Naive thymus-derived CD4-positive, alpha-beta T cell (primary cell): Measurements from ENCODE around the gene BABAM1. TPM values are rescaled to one million over a fixed set of nuclear protein-coding genes. Genes with fewer than 3 reads are reported as not detected.

Source experiments
- ATAC-seq: fragments of 150-1000 bp; cut with Tn5 transposase; 2 replicates; pipeline ENCODE4 v1.10.0; 2021; ENCODE audit warnings: mild to moderate bottlenecking, moderate library complexity
- CTCF ChIA-PET: fragments of 350-600 bp; sonication (Branson Sonifier 250); formaldehyde crosslinking; loops from one replicate; lab custom pipeline; 2021; ENCODE audit warnings: antibody characterized with exemption; lab: Charles Lee
- POLR2A ChIA-PET: fragments of 350-600 bp; sonication (Branson Sonifier 250); formaldehyde crosslinking; loops from one replicate; lab custom pipeline; 2021; ENCODE audit warnings: antibody characterized with exemption, inconsistent platforms; lab: Charles Lee
- DNase-seq, 9 donors: peaks; one replicate each; pipeline versions ENCODE4 v3.0.0 to v3.0.0-alpha.2; 2020 to 2022; ENCODE audit warnings: mixed read lengths in 1 of 9
- H3K27ac ChIP-seq: one replicate; pipeline ENCODE4 v1.7.0; 2013; ENCODE audit warnings: mild to moderate bottlenecking, low read depth, low read length, moderate library complexity
- H3K27me3 ChIP-seq, 2 donors: one replicate each; pipeline ENCODE4 v1.7.0; 2013; ENCODE audit warnings: low read length in 2 of 2, mild to moderate bottlenecking in 2 of 2, moderate library complexity in 2 of 2; ENCODE audit not compliant: control insufficient read depth in 2 of 2, insufficient read depth in 2 of 2
- H3K36me3 ChIP-seq, 3 experiments: 1 replicate in 2 of 3; 2 replicates in 1 of 3; pipeline ENCODE4 v1.7.0; 2013; ENCODE audit warnings: low read length in 3 of 3, mild to moderate bottlenecking in 3 of 3, moderate library complexity in 1 of 3; ENCODE audit not compliant: insufficient read depth in 3 of 3, control insufficient read depth in 2 of 3
- H3K4me1 ChIP-seq, 2 donors: one replicate each; pipeline ENCODE4 v1.7.0; 2013; ENCODE audit warnings: low read length in 2 of 2, mild to moderate bottlenecking in 2 of 2, moderate library complexity in 1 of 2; ENCODE audit not compliant: control insufficient read depth in 2 of 2, insufficient read depth in 2 of 2
- H3K4me3 ChIP-seq: 2 replicates; pipeline ENCODE4 v1.7.0; 2013; ENCODE audit warnings: mild to moderate bottlenecking, low read length
- H3K9me3 ChIP-seq, 3 experiments: 1 replicate in 2 of 3; 2 replicates in 1 of 3; pipeline ENCODE4 v1.7.0; 2013; ENCODE audit warnings: low read length in 3 of 3; ENCODE audit not compliant: control insufficient read depth in 2 of 3
- H3K27ac Mint-ChIP-seq, 9 donors: one replicate each; pipeline ENCODE4 v1.8.0; 2020 to 2022; ENCODE audit warnings: mixed read lengths in 9 of 9, mild to moderate bottlenecking in 8 of 9, moderate library complexity in 5 of 9, inconsistent platforms in 2 of 9
- H3K27me3 Mint-ChIP-seq, 5 donors: one replicate each; pipeline ENCODE4 v1.8.0; 2021 to 2022; ENCODE audit warnings: mixed read lengths in 5 of 5, mild to moderate bottlenecking in 1 of 5
- H3K36me3 Mint-ChIP-seq, 5 donors: one replicate each; pipeline ENCODE4 v1.8.0; 2020 to 2022; ENCODE audit warnings: mixed read lengths in 5 of 5, mild to moderate bottlenecking in 3 of 5, inconsistent platforms in 1 of 5
- H3K4me1 Mint-ChIP-seq, 7 donors: one replicate each; pipeline ENCODE4 v1.8.0; 2020 to 2022; ENCODE audit warnings: mixed read lengths in 7 of 7, mild to moderate bottlenecking in 3 of 7, inconsistent platforms in 1 of 7
- H3K4me3 Mint-ChIP-seq, 10 donors: one replicate each; pipeline ENCODE4 v1.8.0; 2020 to 2022; ENCODE audit warnings: mild to moderate bottlenecking in 10 of 10, mixed read lengths in 10 of 10, moderate library complexity in 6 of 10, inconsistent platforms in 2 of 10
- H3K9me3 Mint-ChIP-seq, 11 donors: one replicate each; pipeline ENCODE4 v1.8.0; 2020 to 2022; ENCODE audit warnings: mixed read lengths in 11 of 11, mild to moderate bottlenecking in 4 of 11, inconsistent platforms in 1 of 11, moderate library complexity in 1 of 11
- intact Hi-C, 2 donors: fragments of 100-400 bp; cut with micrococcal nuclease; formaldehyde crosslinking; loops; one replicate each; pipeline ENCODE4 v1.15.1; 2023
- polyA plus RNA-seq, 2 donors: library from polyadenylated mRNA; unstranded; fragments of 300-500 nt; fragmentation: Illumina TruSeq; gene quantifications; one replicate each; pipeline ENCODE4 v1.2.3, GENCODE V29; 2021
- total RNA-seq, 6 experiments: library from RNA in 5 of 6; stranded (reverse) in 5 of 6; gene quantifications; 1 replicate in 5 of 6; 2 replicates in 1 of 6; pipeline ENCODE4 v1.2.3 and lab custom pipeline; 2021 to 2026

Gene BABAM1
- total and polyA plus RNA-seq, 7 experiments from 2014 or later = 72.4 to 111 (median 95.6) TPM

DNA sequence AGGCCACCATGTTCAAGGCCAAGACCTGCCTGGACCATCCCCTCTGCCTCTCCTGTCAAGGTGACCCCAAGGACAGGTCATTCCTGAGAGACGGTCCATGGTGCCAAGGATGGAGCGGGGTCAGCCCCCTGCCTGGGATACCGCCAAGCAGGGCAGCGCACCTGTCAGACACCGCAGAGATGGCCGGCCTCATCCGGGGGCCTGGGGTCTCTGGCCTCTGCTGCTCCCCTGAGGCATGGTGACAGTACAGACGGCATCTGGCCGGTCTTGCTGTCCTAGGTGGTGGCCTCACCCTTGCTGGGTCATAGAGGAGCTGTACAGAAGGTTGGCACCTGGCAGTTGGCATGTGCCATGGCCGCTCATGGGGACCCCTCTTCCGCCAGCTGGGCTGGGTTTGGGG, 53.2 kb downstream of the BABAM1 start:
- no peak overlapping the region for H3K27ac Mint-ChIP-seq
- H3K27me3 Mint-ChIP-seq = no peaks in the 10 kb centered on the region
- peaks cover 0 to 52% (median 12%) of the 10 kb centered on the region in 3 experiments for H3K36me3 ChIP-seq
- POLR2A ChIA-PET = interaction anchor here (0.7 kb wide), 1 partner anchor 12 kb away, joined by 3 read pairs; no protein-coding TSS in a partner anchor
- H3K27me3 ChIP-seq = no peaks in the 10 kb centered on the region
- no peak overlapping the region for H3K27ac ChIP-seq
- peaks cover 0 to 10% (median 0%) of the 10 kb centered on the region in 5 donors for H3K36me3 Mint-ChIP-seq
- H3K4me3 ChIP-seq = no peak overlapping the region
- DNase-seq (no peak), ATAC-seq (no peak)
- intact Hi-C loops = no loop called here
- CTCF ChIA-PET = no interaction called here
- H3K4me3 Mint-ChIP-seq = no peak overlapping the region
- no peaks in the 10 kb centered on the region for H3K9me3 ChIP-seq
- peaks cover 3 to 11% (median 7%) of the 10 kb centered on the region in 7 donors for H3K4me1 Mint-ChIP-seq
- H3K4me1 ChIP-seq = no peaks in the 10 kb centered on the region
- peaks cover 0 to 3% (median 0%) of the 10 kb centered on the region in 11 donors for H3K9me3 Mint-ChIP-seq

DNA sequence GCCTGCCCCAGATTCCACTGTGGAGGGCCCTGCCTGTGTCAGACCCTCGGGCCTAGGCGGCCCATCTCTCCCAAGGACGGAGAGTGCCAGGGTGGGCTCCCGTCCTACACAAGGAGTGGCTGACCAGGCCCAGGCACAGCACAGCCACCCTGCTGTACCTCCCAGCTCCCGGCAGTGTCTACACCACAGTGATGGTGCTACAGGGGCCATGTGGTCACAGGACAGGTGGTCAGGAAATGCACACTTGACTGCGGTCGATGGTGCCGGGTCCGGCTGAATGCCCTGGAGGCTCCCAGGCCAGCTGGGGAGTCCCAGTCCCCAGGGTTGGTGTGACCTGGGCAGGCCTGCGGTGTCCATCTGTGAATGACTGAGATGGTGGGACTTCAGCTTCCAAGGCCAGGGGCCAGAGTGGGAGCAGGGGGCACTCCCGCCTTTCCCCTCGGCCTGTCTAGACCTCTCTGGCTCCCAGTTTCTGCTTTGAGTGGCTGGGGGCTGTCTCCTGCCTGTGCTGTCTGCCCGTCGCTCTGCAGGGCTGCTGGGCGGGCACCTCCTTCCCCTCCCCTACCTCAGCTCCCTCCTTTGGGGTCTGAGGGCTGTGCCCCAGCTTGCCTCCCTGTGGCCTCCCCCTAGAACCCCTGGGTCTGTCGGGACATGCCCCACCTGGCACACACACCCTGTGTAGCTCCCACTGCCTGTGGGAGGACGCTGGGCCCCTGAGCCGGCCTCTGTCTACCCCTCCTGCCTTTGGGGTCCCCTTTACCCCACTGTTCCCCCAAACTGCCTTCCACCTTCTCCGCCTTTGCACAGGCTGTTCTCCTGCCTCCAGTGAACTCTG, 54.6 kb downstream of the BABAM1 start:
- no peaks in the 10 kb centered on the region for H3K27me3 ChIP-seq
- intact Hi-C loops = no loop called here
- CTCF ChIA-PET = no interaction called here
- no peak overlapping the region for H3K4me3 ChIP-seq
- Mint-ChIP-seq H3K4me3 (no peak overlapping the region), H3K27ac (peak overlapping the region in 3 of 9 donors; percentile 4 to 45 (median 41)), H3K4me1 (peaks cover 3 to 10% (median 5%) of the 10 kb centered on the region in 7 donors), H3K27me3 (no peaks in the 10 kb centered on the region), H3K9me3 (peaks cover 0 to 3% (median 0%) of the 10 kb centered on the region in 11 donors), H3K36me3 (peaks cover 0 to 8% (median 0%) of the 10 kb centered on the region in 5 donors)
- H3K4me1 ChIP-seq = no peaks in the 10 kb centered on the region
- ATAC-seq (no peak), DNase-seq (no peak)
- no peak overlapping the region for H3K27ac ChIP-seq
- POLR2A ChIA-PET = interaction anchor here (1.0 to 6.6 kb wide), 2 partner anchors 13 to 797 kb away, joined by 3 to 36 read pairs; partner anchors contain the start of gene DDA1
- no peaks in the 10 kb centered on the region for H3K9me3 ChIP-seq
- H3K36me3 ChIP-seq = peaks cover 0 to 44% (median 7%) of the 10 kb centered on the region in 3 experiments

DNA sequence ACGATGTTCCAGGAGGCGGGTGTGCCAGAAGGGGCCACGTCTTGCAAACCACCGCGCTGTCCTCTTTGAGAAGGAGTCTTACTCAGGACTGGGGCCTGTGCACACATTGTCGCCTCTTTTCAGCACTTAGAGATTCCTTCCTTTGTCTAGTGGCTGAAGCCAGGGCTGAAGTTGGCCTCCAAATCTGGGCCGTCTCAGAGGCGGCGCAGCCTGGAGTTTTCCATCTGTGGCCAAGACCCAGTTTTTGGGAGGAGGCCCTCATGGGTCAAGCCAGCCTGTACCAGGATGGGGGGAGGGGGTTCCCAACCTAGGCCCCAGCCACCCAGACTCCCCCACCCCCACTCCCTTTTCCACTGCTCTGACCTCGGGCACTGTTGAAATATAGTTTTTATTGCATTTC, 55.6 kb downstream of the BABAM1 start:
- intact Hi-C loops = no loop called here
- ATAC-seq (no peak), DNase-seq (no peak)
- ChIA-PET POLR2A (interaction anchor here (6.6 kb wide), 1 partner anchor 14 kb away, joined by 36 read pairs; the partner anchor contains the start of gene DDA1), CTCF (no interaction called here)
- no peaks in the 10 kb centered on the region for H3K27me3 ChIP-seq
- no peaks in the 10 kb centered on the region for H3K9me3 ChIP-seq
- H3K27me3 Mint-ChIP-seq = no peaks in the 10 kb centered on the region
- H3K4me3 Mint-ChIP-seq = peak overlapping the region in 7 of 10 donors; percentile 29 to 75 (median 49)
- peaks cover 0 to 40% (median 7%) of the 10 kb centered on the region in 3 experiments for H3K36me3 ChIP-seq
- peaks cover 0 to 8% (median 0%) of the 10 kb centered on the region in 5 donors for H3K36me3 Mint-ChIP-seq
- peak overlapping the region in 2 of 9 donors; percentile 45 to 52 for H3K27ac Mint-ChIP-seq
- H3K9me3 Mint-ChIP-seq = peaks cover 0 to 3% (median 0%) of the 10 kb centered on the region in 11 donors
- H3K4me3 ChIP-seq = no peak overlapping the region
- H3K27ac ChIP-seq = no peak overlapping the region
- H3K4me1 Mint-ChIP-seq = peaks cover 4 to 10% (median 8%) of the 10 kb centered on the region in 7 donors
- no peaks in the 10 kb centered on the region for H3K4me1 ChIP-seq

DNA sequence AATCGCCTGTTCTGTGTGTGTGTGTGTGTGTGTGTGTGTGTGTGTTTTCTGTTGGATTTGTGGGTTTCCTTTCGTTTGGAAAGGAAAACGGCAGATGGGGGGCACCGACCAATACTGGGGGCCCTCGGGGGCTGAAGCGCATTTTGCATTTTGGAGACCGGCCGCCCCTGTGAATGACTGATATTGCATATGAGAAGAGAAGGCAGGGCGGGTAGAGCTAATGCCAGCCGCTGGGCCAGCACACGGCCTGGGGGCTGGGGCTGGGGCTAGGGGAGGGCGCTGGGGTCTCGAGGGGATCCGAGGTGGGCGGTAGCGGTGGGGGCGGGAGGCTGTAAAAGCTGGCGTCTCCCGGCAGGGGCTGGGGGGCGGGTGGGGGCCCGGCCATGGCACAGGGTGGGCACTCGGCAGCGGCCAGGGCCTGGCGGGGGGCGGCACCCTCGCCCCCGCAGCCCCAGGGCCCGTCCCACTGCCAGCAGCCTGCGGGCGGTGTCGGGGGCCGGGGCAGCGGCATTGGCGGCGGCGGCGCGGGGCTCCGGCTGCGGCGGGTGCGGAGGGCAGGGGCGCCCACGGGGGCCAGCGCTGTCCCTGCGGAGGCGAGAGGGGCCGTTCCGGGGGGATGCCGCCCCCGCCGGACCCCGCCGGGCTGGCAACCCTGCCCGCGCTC, 56.2 kb downstream of the BABAM1 start:
- H3K4me1 Mint-ChIP-seq = peaks cover 4 to 11% (median 8%) of the 10 kb centered on the region in 7 donors
- DNase-seq (no peak), ATAC-seq (no peak)
- H3K27ac Mint-ChIP-seq = peak overlapping the region in 2 of 9 donors; percentile 45 to 51
- peaks cover 0 to 1% (median 0%) of the 10 kb centered on the region in 11 donors for H3K9me3 Mint-ChIP-seq
- H3K36me3 ChIP-seq = peaks cover 0 to 43% (median 7%) of the 10 kb centered on the region in 3 experiments
- intact Hi-C loops = no loop called here
- no peaks in the 10 kb centered on the region for H3K27me3 Mint-ChIP-seq
- no peak overlapping the region for H3K4me3 ChIP-seq
- peaks cover 0 to 8% (median 0%) of the 10 kb centered on the region in 5 donors for H3K36me3 Mint-ChIP-seq
- no peak overlapping the region for H3K27ac ChIP-seq
- H3K27me3 ChIP-seq = no peaks in the 10 kb centered on the region
- H3K4me1 ChIP-seq = no peaks in the 10 kb centered on the region
- POLR2A ChIA-PET = interaction anchor here (6.6 kb wide), 1 partner anchor 15 kb away, joined by 36 read pairs; the partner anchor contains the start of gene DDA1
- H3K9me3 ChIP-seq = no peaks in the 10 kb centered on the region
- CTCF ChIA-PET = no interaction called here
- H3K4me3 Mint-ChIP-seq = peak overlapping the region in 8 of 10 donors; percentile 23 to 75 (median 48)

DNA sequence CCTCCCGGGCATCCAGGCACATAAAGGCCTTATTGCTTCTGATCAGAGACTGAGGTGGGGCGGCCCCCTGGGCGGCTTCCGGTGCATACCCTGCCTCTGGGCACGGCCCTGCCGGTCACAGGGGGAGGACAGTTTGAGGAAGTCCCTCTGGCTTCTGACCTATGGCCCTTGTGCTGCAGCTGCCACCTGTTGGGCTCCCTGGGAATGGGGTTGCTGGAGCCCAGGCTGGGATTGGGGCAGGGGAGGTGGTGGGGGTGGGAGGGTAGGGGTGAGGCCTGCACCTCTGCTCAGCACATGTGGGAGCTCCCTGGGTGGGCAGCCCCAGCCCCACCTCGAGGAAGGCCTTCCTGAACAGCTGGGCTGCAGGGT, 56.7 kb downstream of the BABAM1 start:
- intact Hi-C loops = no loop called here
- Mint-ChIP-seq H3K27me3 (no peaks in the 10 kb centered on the region), H3K27ac (no peak overlapping the region), H3K4me3 (peak overlapping the region in 1 of 10 donors; percentile 57), H3K4me1 (peaks cover 4 to 11% (median 8%) of the 10 kb centered on the region in 7 donors), H3K36me3 (peaks cover 0 to 8% (median 0%) of the 10 kb centered on the region in 5 donors), H3K9me3 (peaks cover 0 to 1% (median 0%) of the 10 kb centered on the region in 11 donors)
- Histone ChIP-seq H3K27me3 (no peaks in the 10 kb centered on the region), H3K4me3 (no peak overlapping the region), H3K4me1 (no peaks in the 10 kb centered on the region), H3K9me3 (no peaks in the 10 kb centered on the region), H3K36me3 (peaks cover 0 to 39% (median 7%) of the 10 kb centered on the region in 3 experiments), H3K27ac (no peak overlapping the region)
- ChIA-PET POLR2A (interaction anchor here (6.6 kb wide), 1 partner anchor 15 kb away, joined by 36 read pairs; the partner anchor contains the start of gene DDA1), CTCF (interaction anchor here (1.0 kb wide), 1 partner anchor 62 kb away, joined by 3 read pairs; no protein-coding TSS in a partner anchor)
- ATAC-seq (no peak), DNase-seq (no peak)
